GM19324 (cell line): Measurements from ENCODE around the gene RHOH.

Experiments
- ATAC-seq: cut with Tn5 transposase; IDR thresholded peaks from one replicate; pipeline ENCODE4 v1.9.1; 2021; ENCODE audit warnings: mild to moderate bottlenecking, moderate library complexity; ENCODE audit not compliant: unreplicated experiment, low FRiP score

RHOH gene

GRCh38 chr4:40204507-40205258 lies 7.9 kb downstream of the RHOH start:
- ATAC-seq, result no peak

- ATAC-seq, result peak; percentile 73
Observed at GRCh38 chr4:40205259-40206198, 8.7 kb downstream of the RHOH start.

- ATAC-seq, result no peak
Observed at GRCh38 chr4:40206426-40206825, 9.6 kb downstream of the RHOH start.

- no peak for ATAC-seq
Observed at GRCh38 chr4:40209401-40209800, 12.6 kb downstream of the RHOH start.

DNA sequence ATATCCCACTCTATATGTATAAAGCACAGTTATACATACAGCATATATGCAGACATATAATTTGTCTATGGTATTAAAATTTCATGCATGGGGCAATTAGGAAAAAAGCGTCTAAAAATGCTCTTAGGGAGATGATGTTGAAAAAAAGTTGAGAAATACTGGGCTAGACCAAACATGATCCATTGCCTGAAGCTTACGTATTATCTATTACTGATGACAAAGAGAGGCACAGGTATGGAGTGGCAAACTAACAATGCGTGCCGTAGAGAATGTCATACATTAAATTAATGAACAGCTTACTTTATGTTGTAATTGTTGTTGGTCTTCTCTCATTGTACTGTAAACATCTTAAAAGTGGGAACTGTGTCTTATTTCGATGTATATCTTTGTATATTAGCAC lies 13.9 kb downstream of the RHOH start:
- ATAC-seq, result no peak

DNA sequence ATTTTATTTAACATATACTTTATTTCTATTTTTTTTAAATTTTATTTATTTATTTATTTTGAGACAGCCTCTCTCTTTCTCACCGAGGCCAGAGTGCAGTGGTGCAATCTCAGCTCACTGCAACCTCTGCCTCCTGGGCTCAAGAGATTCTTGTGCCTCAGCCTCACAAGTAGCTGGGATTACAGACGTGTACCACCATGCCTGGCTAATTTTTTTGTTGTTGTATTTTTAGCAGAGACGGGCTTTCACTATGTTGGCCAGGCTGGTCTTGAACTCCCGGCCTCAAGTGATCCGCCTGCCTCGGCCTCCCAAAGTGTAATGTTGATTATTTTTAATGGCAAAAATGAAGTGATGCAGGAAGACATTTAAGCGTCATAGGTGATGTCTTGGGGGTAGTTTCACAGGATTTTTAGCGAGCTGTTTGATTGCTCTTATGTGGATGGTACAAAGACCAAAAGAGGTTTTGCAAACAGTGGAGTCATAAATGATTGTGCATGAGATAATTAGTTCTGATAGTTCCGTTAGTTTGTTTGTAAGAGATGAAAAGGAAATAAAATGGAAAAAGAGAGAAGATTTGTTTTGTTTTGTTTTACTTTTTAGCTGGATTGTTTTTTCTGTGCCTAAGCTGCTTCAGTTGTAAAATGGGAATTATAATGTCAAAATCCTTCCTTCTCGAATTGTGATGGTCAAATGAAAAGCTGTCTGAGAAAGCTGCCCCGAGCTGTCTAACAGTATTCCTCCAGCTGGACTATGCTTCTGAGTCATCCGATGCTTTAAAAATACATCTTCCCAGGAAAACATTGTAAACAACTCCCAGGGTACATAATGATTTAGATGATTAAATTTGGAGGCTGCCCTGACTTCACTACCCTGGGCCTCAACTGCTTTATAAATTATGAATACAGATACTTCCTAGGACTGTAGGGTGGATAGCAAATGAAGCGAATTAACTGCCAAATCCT lies 14.7 kb downstream of the RHOH start:
- no peak for ATAC-seq

DNA sequence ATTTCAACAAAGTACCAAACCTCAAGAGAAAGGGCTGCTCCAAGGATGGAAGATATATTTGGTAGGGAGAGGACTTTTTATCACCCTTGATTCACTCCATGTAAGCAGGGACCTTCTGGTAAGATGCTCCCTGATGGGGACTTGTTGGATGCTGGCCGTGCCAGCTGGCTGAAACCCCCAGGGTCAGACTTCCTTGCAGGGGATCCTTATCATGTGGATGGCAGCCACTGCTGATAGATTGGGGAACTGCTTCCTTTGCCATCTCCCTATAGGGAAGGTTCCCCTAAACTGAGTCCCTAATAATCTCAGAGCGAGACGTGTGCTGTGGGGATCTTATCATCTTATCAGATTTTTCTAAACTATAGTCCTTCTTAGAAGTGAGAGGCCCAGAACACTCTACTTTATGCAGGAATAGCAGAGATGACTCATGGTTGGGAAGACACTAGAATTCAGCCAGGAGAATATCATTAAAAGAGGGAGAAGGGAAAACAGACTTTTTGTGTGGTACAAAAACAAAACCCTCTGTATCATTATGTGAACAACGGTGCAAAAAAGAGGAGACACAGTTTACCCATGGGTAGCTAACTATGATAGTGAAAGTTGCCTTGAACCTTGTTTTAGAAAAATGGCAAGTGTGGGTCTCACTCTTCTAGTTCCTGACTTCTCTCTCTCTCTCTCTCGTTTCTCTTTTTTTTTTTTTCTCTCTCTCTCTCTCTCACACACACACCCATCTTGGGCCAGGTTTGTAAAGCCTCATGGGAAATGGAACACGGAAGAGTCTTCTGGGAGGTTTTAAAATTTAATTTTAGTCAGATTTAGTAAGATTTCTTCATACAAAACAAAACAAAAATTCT lies 16.1 kb downstream of the RHOH start:
- ATAC-seq, result no peak

DNA sequence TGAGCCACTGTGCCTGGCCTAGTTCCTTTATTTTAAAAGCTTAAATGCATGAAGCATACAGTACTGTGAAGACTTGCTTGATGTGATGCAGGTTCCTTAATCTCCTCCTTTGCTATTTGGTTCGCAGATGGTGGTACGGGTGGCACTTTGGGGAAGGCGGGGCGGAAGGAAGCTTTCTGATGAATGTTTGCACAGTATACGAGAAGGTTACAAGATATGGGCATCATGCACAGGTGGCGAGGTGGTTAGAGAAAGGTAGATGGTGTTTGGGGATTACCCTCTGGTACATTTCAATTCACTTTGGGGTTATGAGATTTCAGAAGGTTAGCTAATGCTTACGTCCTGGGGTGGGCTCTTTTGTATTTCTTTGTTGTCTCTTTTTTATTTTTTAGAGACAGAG lies 17.2 kb downstream of the RHOH start:
- ATAC-seq, result no peak

GRCh38 chr4:40214661-40215418 lies 18.0 kb downstream of the RHOH start:
- no peak for ATAC-seq

- no peak for ATAC-seq
Observed at GRCh38 chr4:40216622-40217366, 20.0 kb downstream of the RHOH start.

DNA sequence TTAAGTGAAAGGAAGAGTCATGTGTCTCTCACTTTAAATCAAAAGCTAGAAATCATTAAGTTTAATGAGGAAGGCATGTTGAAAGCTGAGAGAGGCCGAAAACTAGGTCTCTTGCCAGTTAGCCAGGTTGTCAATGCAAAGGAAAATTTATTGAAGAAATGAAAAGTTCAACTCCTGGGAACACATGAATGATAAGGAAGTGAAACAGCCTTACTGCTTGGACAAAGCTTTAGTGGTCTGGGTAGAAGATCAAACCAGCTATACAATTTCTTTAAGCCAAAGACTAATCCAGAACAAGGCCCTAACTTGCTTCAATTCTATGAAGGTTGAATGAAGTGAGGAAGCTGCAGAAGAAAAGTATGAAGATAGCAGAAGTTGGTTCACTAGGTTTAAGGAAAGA lies 24.9 kb downstream of the RHOH start:
- ATAC-seq, result no peak

DNA sequence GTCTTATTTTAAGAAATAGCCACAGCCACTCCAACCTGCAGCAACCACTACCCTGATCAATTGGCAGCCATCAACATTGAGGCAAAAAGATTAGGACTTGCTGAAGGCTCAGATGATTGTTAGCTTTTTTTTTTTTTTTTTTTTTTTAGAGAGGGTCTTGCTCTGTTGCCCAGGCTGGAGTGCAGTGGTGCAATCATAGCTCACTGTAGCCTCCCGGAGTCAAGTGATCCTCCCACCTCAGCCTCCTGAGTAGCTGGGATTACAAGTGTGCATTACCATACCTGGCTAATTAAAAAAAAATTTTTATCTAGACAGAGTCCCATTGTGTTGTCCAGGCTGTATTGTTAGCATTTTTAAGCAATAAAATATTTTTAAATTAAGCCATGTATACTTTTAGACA lies 26.5 kb downstream of the RHOH start:
- no peak for ATAC-seq

DNA sequence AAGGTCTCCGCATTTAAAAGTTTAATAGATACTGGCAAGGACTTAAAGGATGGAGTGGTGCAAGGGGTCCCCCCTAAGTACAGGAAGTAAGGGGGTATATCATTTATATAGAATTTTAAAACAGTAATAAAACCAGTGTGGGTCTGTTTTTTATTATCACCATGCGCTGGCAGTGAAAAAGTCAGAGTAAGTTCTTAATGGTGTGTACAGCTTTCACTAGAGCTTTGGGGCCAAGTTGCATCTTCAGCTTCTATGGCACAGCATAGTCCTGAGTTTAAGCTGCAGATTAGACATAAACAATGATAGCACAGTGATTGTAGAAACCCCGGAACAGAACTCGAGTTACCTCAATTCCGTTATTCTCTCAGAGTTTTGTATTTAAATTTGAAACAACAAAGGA lies 27.6 kb downstream of the RHOH start:
- no peak for ATAC-seq

DNA sequence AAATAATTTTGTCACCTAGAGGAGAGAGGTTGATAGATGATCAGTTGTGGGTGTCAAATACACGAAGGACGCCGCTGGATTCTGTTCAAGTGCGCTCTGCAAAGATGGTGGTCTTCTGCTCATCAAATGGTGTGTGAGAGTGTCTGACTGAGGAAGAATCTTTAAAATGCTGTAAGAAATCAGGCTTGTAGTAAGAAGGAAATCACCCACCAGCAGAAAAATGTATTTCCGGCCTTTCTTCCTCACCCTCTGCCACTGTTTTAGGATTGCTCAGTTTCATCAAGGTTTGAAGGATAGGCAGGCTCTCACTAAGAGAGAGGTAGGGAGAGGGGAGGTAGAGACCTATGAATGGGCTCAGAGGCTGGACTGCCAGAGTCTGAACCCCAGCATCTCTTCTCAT lies 28.7 kb downstream of the RHOH start:
- ATAC-seq, result no peak

DNA sequence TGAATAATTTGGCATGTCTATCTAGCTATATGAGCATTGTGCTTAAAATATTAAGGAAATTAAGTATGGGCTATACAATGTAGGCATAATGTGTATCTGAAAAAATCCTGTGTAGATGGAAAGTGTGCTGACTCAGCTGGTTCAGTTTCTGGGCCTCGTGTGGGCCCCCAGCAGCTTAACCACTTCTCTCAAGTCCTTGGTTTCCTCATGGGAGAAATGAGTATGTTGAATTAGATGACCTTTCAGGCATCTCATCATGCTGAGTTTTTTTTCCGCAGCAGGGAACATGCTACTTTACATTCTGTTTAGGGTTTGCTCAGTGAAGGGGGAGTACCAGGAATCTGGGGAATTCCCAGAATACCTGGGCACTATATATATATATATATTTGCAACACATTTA lies 30.5 kb downstream of the RHOH start:
- ATAC-seq, result no peak

GRCh38 chr4:40228497-40229365 lies 31.9 kb downstream of the RHOH start:
- ATAC-seq, result no peak

DNA sequence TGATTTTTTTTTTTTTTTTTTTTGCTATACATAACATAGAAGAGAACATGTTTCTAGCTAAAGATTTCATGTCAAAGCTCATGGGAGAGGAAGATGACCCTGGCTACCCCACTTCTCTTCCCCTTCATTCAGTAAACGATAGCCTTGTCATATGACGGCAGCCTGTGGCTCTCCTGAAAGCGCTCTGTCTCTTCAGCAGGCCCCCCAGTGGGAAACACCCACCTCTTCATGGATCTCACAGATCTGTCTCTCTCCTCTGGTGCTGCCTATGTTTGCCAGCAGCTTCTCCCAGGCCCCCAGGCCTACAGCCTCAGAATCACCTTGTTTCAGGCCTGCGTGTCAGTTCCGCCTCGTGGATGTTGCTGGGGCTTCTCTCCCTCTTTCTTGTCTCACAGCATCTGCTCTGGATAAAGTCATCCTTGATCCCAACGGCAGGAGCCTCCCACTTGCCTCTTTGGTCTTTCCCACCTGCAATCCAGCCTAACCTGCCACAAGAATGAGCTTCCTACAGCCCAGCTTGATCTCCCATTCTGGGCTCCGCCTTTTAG lies 34.6 kb downstream of the RHOH start:
- no peak for ATAC-seq
